ENCODE measurements around the gene CRIP2.

The CRIP2 gene

GRCh38 chr14:105465209-105466031 is 9.2 kb upstream of the CRIP2 start:
- DNase-seq = no peak

GRCh38 chr14:105466531-105467248 is 7.9 kb upstream of the CRIP2 start:
- DNase-seq = no peak

- no peak for DNase-seq
Measured at GRCh38 chr14:105467249-105467941, 7.2 kb upstream of the CRIP2 start.

- DNase-seq = no peak
Measured at GRCh38 chr14:105467942-105468471, 6.6 kb upstream of the CRIP2 start.

- DNase-seq = no peak
Measured at GRCh38 chr14:105468621-105469241, 5.9 kb upstream of the CRIP2 start.

GRCh38 chr14:105469456-105470349 is 4.9 kb upstream of the CRIP2 start:
- DNase-seq = no peak

GRCh38 chr14:105470350-105471296 is 4.0 kb upstream of the CRIP2 start:
- no peak for DNase-seq

GRCh38 chr14:105471297-105471821 is 3.3 kb upstream of the CRIP2 start:
- DNase-seq = no peak

GRCh38 chr14:105471823-105472485 is 2.7 kb upstream of the CRIP2 start:
- DNase-seq = no peak

- DNase-seq = no peak
Measured at GRCh38 chr14:105472486-105472991, 2.1 kb upstream of the CRIP2 start.

GRCh38 chr14:105473033-105473676 is 1.5 kb upstream of the CRIP2 start:
- no peak for DNase-seq

GRCh38 chr14:105473677-105474482 is 741 bp upstream of the CRIP2 start:
- peak; percentile 30 for DNase-seq

- DNase-seq = no peak
Measured at GRCh38 chr14:105475269-105476096, 862 bp downstream of the CRIP2 start.

- DNase-seq = no peak
Measured at GRCh38 chr14:105476097-105476830, 1.6 kb downstream of the CRIP2 start.

- no peak for DNase-seq
Measured at GRCh38 chr14:105476831-105477659, 2.4 kb downstream of the CRIP2 start.
